Endodermal cell (in vitro differentiated cells): ENCODE data around the gene NFIX. TPM values are rescaled to one million over a fixed set of nuclear protein-coding genes. Genes with fewer than 3 reads are reported as not detected.

Experiments used
- DNase-seq: peaks from one replicate; pipeline ENCODE4 v3.0.0-alpha.2; 2017
- H3K27ac ChIP-seq: 2 replicates; pipeline ENCODE4 v1.5.1; 2013; ENCODE audit warnings: mild to moderate bottlenecking, low read depth, low read length, moderate library complexity
- H3K27me3 ChIP-seq: 2 replicates; pipeline ENCODE4 v1.6.1; 2013; ENCODE audit warnings: mild to moderate bottlenecking, low read length, moderate library complexity; ENCODE audit not compliant: insufficient read depth, control insufficient read depth, poor library complexity, severe bottlenecking
- H3K36me3 ChIP-seq: 2 replicates; pipeline ENCODE4 v1.7.0; 2013; ENCODE audit warnings: mild to moderate bottlenecking, low read length, moderate library complexity; ENCODE audit not compliant: control insufficient read depth, insufficient read depth
- H3K4me1 ChIP-seq: one replicate; pipeline ENCODE4 v1.7.0; 2013; ENCODE audit warnings: low read length; ENCODE audit not compliant: control insufficient read depth, insufficient read depth
- H3K4me3 ChIP-seq: 2 replicates; pipeline ENCODE4 v1.5.1; 2013; ENCODE audit warnings: mild to moderate bottlenecking, low read length, moderate library complexity
- H3K9ac ChIP-seq: 2 replicates; pipeline ENCODE4 v1.6.1; 2013; ENCODE audit warnings: mild to moderate bottlenecking, low read length, moderate library complexity; ENCODE audit not compliant: poor library complexity, severe bottlenecking; ENCODE audit errors: extremely low read depth
- H3K9me3 ChIP-seq: 2 replicates; pipeline ENCODE4 v1.6.1; 2013; ENCODE audit warnings: mild to moderate bottlenecking, low read length, moderate library complexity; ENCODE audit not compliant: control insufficient read depth
- H3K27ac Mint-ChIP-seq: 2 replicates; pipeline ENCODE4 v1.8.0; 2020; ENCODE audit warnings: mixed read lengths
- H3K27me3 Mint-ChIP-seq: 2 replicates; pipeline ENCODE4 v1.8.0; 2021; ENCODE audit warnings: mild to moderate bottlenecking, mixed read lengths; ENCODE audit not compliant: insufficient read depth
- H3K36me3 Mint-ChIP-seq: 2 replicates; pipeline ENCODE4 v1.8.0; 2020; ENCODE audit warnings: low read depth, mixed read lengths
- H3K4me1 Mint-ChIP-seq: 2 replicates; pipeline ENCODE4 v1.8.0; 2020; ENCODE audit warnings: mixed read lengths
- H3K4me3 Mint-ChIP-seq: 2 replicates; pipeline ENCODE4 v1.8.0; 2020; ENCODE audit warnings: mild to moderate bottlenecking, moderate library complexity, mixed read lengths
- H3K9me3 Mint-ChIP-seq: 2 replicates; pipeline ENCODE4 v1.8.0; 2020; ENCODE audit warnings: mild to moderate bottlenecking, mixed read lengths
- WGBS, 2 experiments: methylation state at CpG; one replicate each; pipeline versions ENCODE4 v1.1.5 to v1.1.7; 2013; ENCODE audit warnings: missing lambda C conversion rate in 2 of 2, mixed read lengths in 1 of 2; ENCODE audit not compliant: insufficient coverage in 1 of 2, insufficient read length in 1 of 2; 5-methylcytosine and 5-hydroxymethylcytosine counted together
- total RNA-seq, 2 donors: library from RNA; stranded (reverse); fragmentation: NEBNext Ultra II Directional in 1 of 2; extraction: Animal tissue kit (Norgen Biotek cat#: 25700) in 1 of 2; gene quantifications; 2 replicates in 1 of 2; 3 replicates in 1 of 2; pipeline ENCODE4 v1.2.1, GENCODE V29; 2021
- TF ChIP-seq, protein P1 (sequence below): fragments of 200-600 bp; sonication (generic); conservative IDR thresholded peaks from 2 replicates; pipeline ENCODE4 v1.5.0; 2021; ENCODE audit warnings: antibody characterized with exemption, mild to moderate bottlenecking

The NFIX gene
- total RNA-seq, 2 donors from 2014 or later, result 0.22 to 0.40 TPM

DNA sequence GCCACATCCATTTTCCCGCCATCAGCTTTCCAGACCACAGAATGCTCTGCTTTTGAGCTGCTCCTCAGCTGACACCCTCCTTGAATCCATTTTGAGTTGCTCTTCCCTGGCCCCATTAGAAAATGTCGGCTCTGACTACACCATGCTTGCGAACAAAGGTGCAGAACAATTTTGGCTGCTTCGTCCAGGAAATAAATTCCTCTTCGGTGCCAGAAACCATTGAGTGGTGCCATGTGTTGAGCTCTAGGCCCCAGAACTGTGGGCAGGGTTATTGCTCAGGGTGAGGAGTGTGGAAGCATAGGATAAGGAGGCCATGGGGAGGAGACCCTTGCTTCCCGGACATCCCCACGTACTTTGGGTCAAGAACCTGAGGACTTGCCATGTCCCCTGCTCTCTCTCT lies 52.1 kb downstream of the NFIX start:
- Mint-ChIP-seq H3K27me3 (peaks cover 89% of the 10 kb centered on the region), H3K4me3 (no peak overlapping the region), H3K4me1 (peaks cover 11% of the 10 kb centered on the region), H3K9me3 (no peaks in the 10 kb centered on the region), H3K27ac (no peak overlapping the region), H3K36me3 (no peaks in the 10 kb centered on the region)
- DNase-seq, result no peak
- no peak overlapping the region for H3K9ac ChIP-seq
- H3K27ac ChIP-seq, result no peak overlapping the region
- no peak overlapping the region for H3K4me3 ChIP-seq
- TF ChIP-seq, protein P1, sequence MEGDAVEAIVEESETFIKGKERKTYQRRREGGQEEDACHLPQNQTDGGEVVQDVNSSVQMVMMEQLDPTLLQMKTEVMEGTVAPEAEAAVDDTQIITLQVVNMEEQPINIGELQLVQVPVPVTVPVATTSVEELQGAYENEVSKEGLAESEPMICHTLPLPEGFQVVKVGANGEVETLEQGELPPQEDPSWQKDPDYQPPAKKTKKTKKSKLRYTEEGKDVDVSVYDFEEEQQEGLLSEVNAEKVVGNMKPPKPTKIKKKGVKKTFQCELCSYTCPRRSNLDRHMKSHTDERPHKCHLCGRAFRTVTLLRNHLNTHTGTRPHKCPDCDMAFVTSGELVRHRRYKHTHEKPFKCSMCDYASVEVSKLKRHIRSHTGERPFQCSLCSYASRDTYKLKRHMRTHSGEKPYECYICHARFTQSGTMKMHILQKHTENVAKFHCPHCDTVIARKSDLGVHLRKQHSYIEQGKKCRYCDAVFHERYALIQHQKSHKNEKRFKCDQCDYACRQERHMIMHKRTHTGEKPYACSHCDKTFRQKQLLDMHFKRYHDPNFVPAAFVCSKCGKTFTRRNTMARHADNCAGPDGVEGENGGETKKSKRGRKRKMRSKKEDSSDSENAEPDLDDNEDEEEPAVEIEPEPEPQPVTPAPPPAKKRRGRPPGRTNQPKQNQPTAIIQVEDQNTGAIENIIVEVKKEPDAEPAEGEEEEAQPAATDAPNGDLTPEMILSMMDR, result no peak
- H3K9me3 ChIP-seq, result no peaks in the 10 kb centered on the region
- WGBS, 2 experiments, result 84 to 95% methylated on average over 5 to 7 of the region's 7 CpGs
- peaks cover 14% of the 10 kb centered on the region for H3K4me1 ChIP-seq
- H3K27me3 ChIP-seq, result peaks cover 79% of the 10 kb centered on the region
- H3K36me3 ChIP-seq, result no peaks in the 10 kb centered on the region

DNA sequence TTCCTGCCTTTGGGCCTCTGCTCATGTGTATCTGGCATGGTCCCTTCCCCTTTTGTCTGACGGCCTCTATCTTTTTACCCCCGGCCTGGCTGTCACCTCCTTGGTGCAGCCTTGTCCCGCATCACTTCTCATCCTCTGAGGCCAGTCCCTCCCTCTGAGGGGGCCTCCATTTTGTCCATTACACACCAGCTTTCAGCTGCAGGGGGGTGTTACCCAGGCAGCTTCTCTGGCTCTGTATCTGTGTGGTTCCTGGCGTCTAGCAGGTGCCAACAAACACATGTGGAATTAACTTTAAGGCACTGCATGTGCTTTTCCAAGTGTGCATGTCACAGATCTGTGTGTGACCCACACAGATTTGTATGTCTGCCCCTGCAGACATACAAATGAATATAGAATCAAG lies 55.0 kb downstream of the NFIX start:
- TF ChIP-seq, protein P1, result no peak
- Histone ChIP-seq H3K27me3 (peaks cover 91% of the 10 kb centered on the region), H3K9ac (no peak overlapping the region)

DNA sequence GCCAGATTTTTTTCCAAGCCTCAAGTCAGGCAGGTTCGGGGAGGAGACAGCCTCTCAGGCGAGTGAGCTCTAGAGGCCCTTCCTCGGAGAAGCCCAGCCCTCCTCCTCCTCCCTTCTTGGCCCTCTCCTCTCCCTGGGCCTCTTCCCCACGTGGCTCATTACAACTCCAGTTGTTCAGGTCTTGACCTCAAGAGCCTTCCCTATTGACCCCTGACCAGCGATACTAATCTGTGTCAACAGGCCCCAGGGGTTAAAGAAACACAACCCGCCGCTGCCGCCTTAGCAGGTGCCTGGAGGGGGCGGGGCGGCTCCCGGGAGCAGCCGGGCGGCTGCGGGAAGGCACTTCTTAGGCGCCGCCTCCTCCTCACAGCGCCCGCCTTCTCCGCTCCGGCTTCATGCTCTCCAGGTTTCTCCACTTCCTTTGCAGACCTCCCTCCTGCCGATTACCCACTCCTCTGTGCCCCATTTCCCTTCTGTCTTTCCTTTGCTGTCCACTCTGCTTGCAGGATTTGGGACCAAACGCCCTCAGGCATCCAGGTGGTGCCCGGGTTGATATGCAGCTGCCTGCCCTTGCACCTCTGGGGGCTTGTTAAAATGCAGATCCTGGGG lies 56.4 kb downstream of the NFIX start:
- H3K4me3 ChIP-seq, result peak overlapping the region; percentile 1
- TF ChIP-seq, protein P1, result no peak
- Mint-ChIP-seq H3K27me3 (peaks cover 93% of the 10 kb centered on the region), H3K27ac (no peak overlapping the region), H3K4me3 (peak overlapping the region; percentile 20), H3K4me1 (peaks cover 26% of the 10 kb centered on the region), H3K9me3 (no peaks in the 10 kb centered on the region), H3K36me3 (no peaks in the 10 kb centered on the region)
- no peak overlapping the region for H3K27ac ChIP-seq
- no peaks in the 10 kb centered on the region for H3K36me3 ChIP-seq
- H3K4me1 ChIP-seq, result peaks cover 34% of the 10 kb centered on the region
- peaks cover 91% of the 10 kb centered on the region for H3K27me3 ChIP-seq
- DNase-seq, result peak; percentile 93
- WGBS, 2 experiments, result 2% methylated on average over 13 to 23 of the region's 23 CpGs
- H3K9me3 ChIP-seq, result no peaks in the 10 kb centered on the region
- no peak overlapping the region for H3K9ac ChIP-seq

More for the DNA sequence above, 55.0 kb downstream of the NFIX start:
- no peak for DNase-seq
- Histone ChIP-seq H3K9me3 (no peaks in the 10 kb centered on the region), H3K4me1 (peaks cover 27% of the 10 kb centered on the region), H3K36me3 (no peaks in the 10 kb centered on the region), H3K4me3 (no peak overlapping the region), H3K27ac (no peak overlapping the region)
- no peak overlapping the region for H3K27ac Mint-ChIP-seq
- H3K4me3 Mint-ChIP-seq, result no peak overlapping the region
- 69 to 85% methylated on average over 2 to 4 of the region's 4 CpGs for whole genome bisulfite sequencing, 2 experiments
- H3K36me3 Mint-ChIP-seq, result no peaks in the 10 kb centered on the region
- peaks cover 93% of the 10 kb centered on the region for H3K27me3 Mint-ChIP-seq
- H3K9me3 Mint-ChIP-seq, result no peaks in the 10 kb centered on the region
- H3K4me1 Mint-ChIP-seq, result peaks cover 17% of the 10 kb centered on the region
